ENCODE results near the gene SCUBE3.

The SCUBE3 gene

GRCh38 chr6:35213824-35214756 is at the start of gene SCUBE3:
Gene SCUBE3, plus strand, starts transcription at chr6:35213956. Its CDS starts 463 bp downstream, at chr6:35214419.
- no peak for DNase-seq

DNA sequence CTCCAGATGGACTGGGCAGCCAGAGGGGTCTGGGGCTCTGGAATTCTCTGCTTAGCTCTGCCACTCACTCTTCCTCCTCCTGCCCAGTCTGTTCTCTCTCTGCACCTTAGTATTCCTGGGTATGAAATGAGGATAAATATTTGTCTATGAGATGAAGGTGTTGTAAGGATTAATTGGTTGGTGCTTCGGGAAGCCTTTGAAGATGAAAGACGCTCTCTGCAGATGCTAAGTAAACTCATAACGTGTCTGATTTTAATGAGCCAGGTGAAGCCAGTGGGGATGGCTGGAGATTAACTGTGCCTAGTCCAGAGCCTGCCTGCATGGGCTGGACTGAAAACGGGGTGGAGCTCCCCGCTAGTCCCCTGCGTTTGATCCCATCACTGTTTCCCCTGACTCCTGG is 49.5 kb upstream of the SCUBE3 start:
- DNase-seq, result no peak

DNA sequence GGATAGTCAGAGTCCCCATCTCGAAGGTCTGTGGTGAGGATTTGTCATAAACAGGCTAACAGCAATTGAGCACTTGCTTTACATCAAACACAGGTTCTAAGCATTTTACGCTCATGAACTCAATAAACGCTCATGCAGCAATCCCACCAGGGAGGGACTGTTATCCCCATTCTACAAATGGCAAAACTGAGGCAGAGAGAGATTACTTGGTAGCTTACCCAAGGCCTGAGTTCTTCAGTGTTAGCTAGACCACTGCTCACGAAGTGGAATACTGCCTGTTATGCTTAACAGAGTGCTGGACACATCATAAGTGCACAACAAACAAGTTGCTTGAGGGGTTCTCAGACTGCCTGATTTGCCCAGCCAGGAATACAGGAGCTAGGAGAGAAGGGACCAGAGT is 48.9 kb upstream of the SCUBE3 start:
- DNase-seq, result no peak

DNA sequence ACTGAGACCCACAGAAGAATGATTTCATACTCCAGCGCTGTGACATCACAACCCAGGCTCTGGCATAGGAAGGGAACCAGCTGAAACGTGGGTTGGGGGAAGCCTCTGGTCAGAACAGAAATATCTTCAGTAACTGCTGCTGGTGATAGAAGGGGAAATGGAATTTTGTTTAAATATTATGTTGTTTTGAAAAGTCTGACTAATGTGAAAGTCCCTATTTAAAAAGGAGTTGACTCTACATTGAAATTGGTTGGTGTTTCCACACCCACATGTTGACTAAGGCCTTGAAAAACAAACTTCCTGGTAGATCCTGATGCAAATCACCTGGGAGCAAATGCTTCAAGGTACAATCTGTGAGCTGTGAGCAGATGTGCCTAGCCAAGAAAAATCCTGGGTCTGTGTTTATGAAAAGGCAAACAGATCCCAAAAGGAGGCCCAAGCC is 48.1 kb upstream of the SCUBE3 start:
- DNase-seq, result no peak

DNA sequence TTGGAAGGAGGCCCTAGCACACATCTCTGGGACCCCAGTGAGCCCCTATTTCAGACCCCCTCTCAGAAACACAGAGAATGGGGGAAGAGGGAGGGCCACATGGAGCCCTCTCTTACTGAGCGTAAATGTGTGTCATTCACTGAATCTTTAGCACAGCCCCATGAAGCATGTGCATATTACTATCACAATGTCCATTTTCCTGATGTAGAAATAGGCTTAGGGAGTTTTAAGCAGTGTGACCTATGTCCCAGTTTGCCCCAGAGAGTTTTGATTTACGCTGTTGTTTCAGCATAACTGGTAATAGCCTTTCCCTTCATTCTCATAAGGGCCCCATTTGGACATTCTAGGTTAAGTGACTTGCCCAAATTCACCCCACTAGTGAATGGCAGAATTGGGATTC is 47.6 kb upstream of the SCUBE3 start:
- no peak for DNase-seq

- no peak for DNase-seq
Measured at GRCh38 chr6:35166520-35166919, 47.2 kb upstream of the SCUBE3 start.

GRCh38 chr6:35167505-35167904 is 46.3 kb upstream of the SCUBE3 start:
- no peak for DNase-seq

GRCh38 chr6:35168461-35168861 is 45.3 kb upstream of the SCUBE3 start:
- DNase-seq, result no peak

DNA sequence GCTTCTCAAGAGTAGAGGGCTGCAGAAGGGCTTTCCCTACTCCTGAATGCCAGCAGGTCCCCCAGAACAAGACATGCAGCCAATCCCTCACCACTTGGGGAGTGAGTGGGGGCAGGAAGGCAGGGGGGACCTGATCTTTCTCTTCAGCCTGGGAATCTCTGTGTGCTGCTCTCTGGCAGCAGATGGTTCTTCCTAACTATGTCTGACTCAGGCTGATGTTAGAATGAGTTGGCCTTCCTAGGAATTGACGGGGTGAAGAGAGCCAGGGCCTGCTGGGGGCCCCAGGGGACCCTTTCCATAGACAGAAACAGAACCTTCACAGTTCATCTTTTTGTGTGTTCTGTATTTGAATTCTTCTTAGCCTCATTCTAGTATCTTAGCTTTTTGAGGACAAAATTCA is 43.6 kb upstream of the SCUBE3 start:
- DNase-seq, result no peak

DNA sequence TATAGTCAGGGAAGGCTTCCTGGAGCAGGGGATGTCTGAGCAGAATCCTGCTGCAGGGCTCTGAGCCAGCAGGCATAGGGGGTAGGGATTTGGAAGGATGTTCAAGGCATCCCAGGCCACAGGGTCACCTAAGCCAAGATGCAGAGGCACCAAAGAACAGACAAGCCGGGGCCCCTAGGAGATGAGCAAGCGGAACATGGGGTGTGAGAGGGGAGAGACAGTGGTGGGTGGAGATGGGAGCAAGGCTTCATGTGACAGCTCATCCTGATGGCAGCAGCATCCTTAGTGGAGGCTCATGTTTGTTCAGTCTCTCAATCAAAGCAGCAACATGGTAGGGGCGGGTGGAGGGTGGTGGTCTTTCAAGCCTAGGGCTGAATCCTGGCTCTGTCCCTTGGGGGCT is 42.9 kb upstream of the SCUBE3 start:
- no peak for DNase-seq

DNA sequence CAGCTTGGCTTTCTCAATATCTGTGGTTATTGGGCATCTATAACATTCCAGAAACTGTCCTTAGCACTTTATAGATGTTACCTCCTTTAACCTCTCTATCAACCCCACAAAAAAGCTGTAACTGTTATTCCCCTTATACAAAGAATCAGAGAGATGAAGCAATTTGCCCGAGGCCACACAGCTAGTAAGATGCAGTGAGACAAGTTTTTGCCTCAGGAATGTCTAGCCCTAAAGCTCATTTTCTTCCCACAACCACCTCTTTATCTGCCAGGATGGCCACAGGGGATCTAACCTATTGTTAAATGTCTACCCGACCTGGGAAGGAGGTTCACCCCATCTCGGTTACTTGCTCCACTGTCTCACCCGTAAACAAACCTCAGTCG is 40.7 kb upstream of the SCUBE3 start:
- DNase-seq, result no peak

GRCh38 chr6:35173427-35174087 is 40.2 kb upstream of the SCUBE3 start:
- DNase-seq, result no peak

DNA sequence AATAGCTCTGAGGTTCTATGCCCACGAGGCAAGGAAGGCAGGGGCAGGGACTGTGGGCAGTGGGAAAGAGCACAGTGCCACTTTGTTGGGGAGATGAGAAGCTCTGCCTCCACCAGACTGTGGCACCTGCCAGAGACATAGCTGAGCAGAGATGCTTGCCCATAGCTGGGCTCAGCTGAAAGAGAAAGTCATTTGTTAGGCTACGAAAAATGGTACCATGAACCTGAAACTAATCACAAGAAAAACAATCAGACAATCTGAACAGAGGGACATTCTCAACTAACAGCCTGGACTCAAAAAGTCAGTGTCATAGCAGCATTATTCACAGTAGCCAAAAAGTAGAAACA is 39.7 kb upstream of the SCUBE3 start:
- DNase-seq, result no peak

- DNase-seq, result no peak
Measured at GRCh38 chr6:35174501-35174900, 39.3 kb upstream of the SCUBE3 start.

GRCh38 chr6:35176301-35177024 is 37.3 kb upstream of the SCUBE3 start:
- no peak for DNase-seq

GRCh38 chr6:35177157-35177556 is 36.6 kb upstream of the SCUBE3 start:
- DNase-seq, result no peak

GRCh38 chr6:35177596-35177995 is 36.2 kb upstream of the SCUBE3 start:
- DNase-seq, result no peak

- DNase-seq, result no peak
Measured at GRCh38 chr6:35178012-35178411, 35.7 kb upstream of the SCUBE3 start.

DNA sequence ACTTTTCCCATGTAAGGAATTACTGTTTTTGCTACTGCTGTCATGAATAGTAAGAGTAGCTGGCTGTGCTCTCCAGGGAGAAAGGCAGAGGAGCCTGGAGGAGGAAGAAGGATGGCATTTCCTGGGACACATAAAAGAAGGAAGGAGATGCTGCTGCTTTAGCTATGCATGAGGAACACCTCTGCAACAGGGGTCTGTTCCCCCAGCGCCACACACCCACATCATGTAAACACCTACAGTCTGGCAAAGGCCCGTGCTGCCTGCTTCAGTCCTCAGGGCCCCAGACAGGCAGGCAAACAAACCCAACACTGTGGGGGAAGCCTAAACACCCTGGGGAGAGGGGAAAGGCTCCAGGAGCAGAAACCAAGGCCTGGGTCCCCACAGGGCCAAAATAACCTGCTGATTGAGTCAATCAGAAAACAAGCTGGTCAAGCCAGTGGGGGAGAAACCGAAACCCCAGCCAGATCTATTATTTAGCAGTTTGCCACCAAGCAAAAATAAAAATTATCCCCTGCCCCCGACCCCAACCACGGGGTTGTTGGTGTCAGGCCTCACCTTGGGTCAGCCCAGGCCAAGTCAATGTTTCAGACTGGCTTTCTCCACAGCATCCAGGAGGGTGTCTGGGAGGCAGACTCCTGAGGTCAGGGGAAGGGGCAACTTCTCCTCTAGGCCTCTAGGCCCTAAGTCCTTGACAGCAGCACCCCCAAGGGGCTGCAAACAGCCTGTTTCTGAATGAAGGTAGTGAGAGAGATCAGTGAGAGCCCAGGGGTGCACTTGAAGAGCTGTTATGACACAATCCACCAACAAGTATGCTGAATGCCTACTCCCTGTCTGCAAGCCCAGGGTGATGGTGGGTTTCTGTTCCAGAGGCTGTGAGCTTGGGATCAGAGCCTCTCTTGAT is 34.6 kb upstream of the SCUBE3 start:
- DNase-seq, result no peak

- DNase-seq, result no peak
Measured at GRCh38 chr6:35179901-35180535, 33.7 kb upstream of the SCUBE3 start.

GRCh38 chr6:35181308-35181932 is 32.3 kb upstream of the SCUBE3 start:
- peak in 1 of 2 experiments; percentile 7 for DNase-seq

Measured in NCI-H446 (cell line).